COLO829 (cell line): Measurements from ENCODE around the gene HMX3.
"Not testable (repeated sequence)": the region's sequence is repeated elsewhere in the genome, so short reads cannot be mapped to it uniquely, and the experiment has no call there.

Source experiments
- DNase-seq: peaks from one replicate; pipeline ENCODE4 v3.0.0; 2012; ENCODE audit warnings: low spot score

Gene HMX3

GRCh38 chr10:123148414-123149161 is 12.8 kb downstream of the HMX3 start:
- no peak for DNase-seq

DNA sequence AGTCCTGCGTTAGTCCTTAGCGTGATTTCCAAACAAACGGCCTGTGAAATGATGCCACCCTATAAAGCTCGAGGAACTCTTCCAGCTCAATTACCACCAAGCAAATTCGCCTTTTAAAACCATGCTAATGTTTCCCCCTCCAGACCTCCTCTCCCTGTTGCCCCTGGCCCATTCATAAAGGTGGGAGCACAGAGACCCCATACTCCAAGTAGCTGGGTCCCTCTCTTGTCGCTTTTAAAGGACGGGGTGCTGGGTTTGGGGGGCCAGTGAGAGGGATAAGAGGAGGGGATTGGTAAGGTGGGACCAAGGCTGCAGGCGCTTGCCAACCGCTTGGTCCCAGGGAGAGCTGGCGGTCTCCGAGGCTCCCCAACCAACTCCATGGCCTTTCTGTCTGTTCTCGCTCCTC is 13.4 kb downstream of the HMX3 start:
- no peak for DNase-seq

- DNase-seq: no peak
Measured at GRCh38 chr10:123149568-123150270, 13.9 kb downstream of the HMX3 start.

DNA sequence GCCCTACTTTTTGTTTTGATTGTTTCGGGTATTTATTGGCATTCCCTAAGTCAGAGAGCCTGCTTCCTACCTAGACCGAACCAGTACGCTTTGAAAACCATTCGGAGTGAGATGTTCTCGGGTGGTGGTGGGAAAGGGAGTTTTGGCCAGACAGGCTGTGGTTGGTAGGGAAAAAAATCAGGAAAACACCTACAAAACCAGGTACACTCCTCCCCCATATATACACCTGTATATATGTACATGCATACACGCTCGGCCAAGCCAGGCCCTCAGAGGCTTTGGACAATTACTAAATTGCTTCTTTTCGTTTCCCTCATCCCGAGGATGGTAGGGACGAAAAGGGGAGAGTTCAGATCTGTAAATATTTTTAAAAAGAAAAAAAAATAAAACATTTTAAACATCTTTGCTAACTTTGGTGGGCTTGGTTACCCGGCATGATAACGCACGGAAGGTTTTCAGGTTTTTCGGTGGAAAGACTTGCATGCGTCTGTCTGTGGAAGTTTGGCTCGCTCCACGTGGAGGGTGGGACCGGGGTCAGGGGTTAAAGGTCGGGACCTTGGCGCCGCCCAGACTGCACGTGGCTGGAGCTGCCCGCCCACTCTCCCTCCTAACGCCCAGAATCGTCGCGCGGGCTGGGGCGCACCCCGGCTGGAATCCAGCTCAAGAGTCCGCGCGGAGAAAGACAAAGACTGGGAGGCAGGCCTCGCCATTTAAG is 14.7 kb downstream of the HMX3 start:
- DNase-seq: no peak

GRCh38 chr10:123150986-123151736 is 15.4 kb downstream of the HMX3 start:
- DNase-seq: no peak

- no peak for DNase-seq
Measured at GRCh38 chr10:123151737-123152135, 16.0 kb downstream of the HMX3 start.

DNA sequence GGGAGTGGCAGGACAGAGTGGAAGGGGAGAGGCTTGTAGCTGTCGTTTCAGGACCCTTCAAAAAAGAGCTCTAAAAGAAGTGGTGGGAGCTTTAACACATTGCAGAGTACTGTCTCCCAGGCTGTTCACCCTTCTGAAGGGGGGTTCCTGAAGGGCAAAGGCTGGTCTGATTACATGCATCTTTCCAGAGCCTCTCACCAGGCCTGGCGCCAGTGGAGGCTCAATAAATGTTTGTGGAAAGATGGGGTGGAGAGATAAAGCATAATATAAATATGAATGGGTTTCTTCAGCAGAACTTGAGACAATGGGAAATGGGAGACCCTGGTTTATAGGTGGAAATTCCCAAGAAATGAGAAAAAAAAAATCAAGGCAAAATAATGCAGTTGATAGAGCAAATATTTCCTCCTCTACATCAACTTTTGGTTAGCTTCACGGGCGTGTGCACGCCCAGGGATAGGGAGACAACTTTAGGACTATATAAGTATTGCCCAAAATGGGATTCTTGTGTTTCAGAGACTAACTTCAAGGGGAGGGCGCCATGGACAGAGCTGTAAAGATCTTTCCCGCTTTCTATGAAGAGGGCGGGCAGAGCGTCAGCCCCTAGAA is 17.8 kb downstream of the HMX3 start:
- DNase-seq: no peak

GRCh38 chr10:123154092-123154710 is 18.4 kb downstream of the HMX3 start, which contains the start of gene BUB3:
Gene BUB3 (plus strand): TSS chr10:123154402. CDS start chr10:123154918, 516 bp downstream.
- peak; percentile 94 for DNase-seq

GRCh38 chr10:123154711-123155505 is 19.1 kb downstream of the HMX3 start:
- DNase-seq: peak; percentile 27

- no peak for DNase-seq
Measured at GRCh38 chr10:123156078-123156477, 20.3 kb downstream of the HMX3 start.

GRCh38 chr10:123157210-123157609 is 21.4 kb downstream of the HMX3 start:
- no peak for DNase-seq

DNA sequence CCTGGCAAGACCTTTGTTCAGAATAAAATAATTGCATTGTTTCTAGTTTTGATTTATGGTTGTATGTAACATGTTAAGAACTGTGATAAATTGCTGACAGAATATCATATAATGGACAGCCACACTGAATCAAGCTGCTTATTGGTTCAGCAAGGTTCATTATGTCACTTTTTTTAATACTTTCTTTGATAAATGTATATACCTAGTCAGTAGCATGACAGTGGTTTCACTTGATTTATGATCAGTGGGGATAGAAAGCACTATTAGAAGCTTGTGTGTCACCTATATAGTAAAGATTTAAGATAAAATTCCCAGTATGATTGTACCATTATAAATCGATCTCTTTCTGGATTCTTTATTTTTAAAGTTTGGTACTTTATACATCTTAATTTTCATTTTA is 22.9 kb downstream of the HMX3 start:
- no peak for DNase-seq

DNA sequence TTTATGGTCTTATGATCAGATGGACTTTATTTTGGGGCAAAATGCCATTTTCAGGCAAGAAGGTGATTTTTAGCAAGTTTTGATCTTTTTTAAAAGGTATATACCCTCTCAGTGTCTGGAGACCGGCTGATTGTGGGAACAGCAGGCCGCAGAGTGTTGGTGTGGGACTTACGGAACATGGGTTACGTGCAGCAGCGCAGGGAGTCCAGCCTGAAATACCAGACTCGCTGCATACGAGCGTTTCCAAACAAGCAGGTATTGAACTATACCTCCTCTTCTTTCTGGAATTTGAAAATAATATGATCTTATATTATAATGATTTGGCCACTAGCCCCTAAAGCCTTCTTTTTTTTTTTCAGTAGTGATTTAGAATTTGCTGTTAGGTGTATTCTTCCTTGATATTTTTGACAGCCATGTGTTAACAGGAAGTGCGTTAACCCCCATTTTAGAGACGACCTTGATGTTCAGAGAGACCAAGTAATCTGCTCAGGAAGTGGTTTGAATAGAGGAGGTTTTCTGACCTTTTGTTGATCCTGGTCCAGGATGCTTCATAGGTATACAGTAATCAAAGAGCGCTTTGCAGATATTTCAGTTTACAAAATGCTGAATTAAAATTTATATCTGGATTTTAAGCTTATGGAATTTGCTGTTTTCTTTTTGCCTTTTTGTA is 24.7 kb downstream of the HMX3 start:
- no peak for DNase-seq

DNA sequence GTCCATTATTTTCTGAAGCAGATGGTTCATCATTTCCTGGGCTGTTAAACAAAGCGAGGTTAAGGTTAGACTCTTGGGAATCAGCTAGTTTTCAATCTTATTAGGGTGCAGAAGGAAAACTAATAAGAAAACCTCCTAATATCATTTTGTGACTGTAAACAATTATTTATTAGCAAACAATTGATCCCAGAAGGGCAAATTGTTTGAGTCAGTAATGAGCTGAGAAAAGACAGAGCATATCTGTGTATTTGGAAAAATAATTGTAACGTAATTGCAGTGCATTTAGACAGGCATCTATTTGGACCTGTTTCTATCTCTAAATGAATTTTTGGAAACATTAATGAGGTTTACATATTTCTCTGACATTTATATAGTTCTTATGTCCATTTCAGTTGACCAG is 28.5 kb downstream of the HMX3 start:
- no peak for DNase-seq

DNA sequence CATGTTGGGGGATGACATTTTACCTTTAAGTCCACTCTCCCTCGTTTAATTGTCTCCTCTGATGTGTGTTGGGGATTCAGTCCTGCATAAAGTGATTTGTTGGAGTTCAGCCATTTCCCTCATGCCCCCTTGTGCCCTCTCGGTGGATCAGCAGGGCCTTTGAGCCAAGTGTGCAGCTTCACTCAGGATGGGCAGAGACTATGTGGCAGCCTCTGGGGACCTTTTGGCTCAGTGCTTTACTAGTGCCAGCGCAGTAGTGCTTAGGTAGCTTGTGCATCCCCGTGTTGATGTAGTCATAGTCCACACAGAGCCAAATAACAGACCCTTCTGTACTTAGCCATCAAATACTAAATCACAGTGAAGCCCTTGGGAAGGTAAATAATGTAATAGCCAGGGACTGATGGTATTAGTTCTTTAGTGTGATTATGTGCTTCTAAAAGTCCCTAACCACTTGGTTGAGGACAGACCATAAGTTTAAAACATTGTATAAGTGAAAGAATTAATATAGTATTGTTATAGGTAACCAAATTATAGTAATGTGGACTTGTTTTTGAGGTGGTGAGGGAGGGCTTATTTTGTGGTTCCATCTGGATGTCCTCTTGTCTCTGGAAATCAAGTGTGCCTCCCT is 29.8 kb downstream of the HMX3 start:
- DNase-seq: no peak

DNA sequence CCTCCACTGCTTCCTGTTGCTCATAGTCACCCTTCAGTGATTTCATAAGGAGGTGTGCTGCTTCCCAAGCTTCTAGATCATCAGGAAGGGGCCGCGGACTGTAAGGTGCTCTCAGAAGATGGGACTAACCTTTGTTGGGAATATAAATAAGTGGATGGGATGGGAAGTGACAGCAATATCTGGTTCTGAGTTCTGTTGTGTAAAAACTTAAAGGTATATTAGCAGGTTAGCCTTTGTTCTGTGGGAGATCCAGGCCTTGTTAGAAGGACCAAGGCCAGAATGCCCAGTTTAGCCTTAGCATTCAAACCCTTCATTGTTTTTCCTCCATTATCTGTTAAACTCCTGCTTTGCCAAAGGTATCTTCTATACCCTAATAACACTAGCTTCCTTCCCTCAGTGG is 30.8 kb downstream of the HMX3 start:
- DNase-seq: no peak

- no peak for DNase-seq
Measured at GRCh38 chr10:123170961-123171360, 35.2 kb downstream of the HMX3 start.

DNA sequence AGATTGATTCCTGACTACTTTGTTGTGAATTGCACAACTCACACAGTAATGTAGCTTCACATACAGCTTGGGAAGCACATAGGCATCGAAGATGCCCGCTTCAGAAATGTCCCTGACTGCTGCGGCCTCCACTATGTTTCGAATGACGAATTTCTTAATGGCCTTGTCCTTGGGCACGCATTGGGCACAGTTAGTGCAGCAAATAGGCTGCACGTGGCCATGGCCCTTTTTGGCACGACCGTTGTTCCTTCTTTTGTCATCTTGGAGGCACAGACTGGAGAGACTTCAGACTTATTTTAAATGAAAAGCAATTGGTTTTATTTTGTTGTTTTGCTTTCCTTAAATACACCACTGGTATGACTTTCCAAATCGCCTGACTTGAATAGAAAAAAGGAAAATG is 35.8 kb downstream of the HMX3 start:
- not testable (repeated sequence) for DNase-seq
